H1 (cell line): ENCODE results near the gene SOX14. TPM values are rescaled to one million over a fixed set of nuclear protein-coding genes. Genes with fewer than 3 reads are reported as not detected.

Source experiments
- CTCF ChIA-PET: fragments of 300-600 bp; sonication (Branson Sonifier 250); formaldehyde crosslinking; loops from one replicate; lab custom pipeline; 2021; ENCODE audit not compliant: partially characterized antibody; lab: Charles Lee
- POLR2A ChIA-PET: fragments of 300-600 bp; sonication (Branson Sonifier 250); formaldehyde crosslinking; loops from one replicate; lab custom pipeline; 2021; ENCODE audit warnings: inconsistent platforms; ENCODE audit not compliant: partially characterized antibody; lab: Charles Lee
- DNase-seq, 2 experiments: peaks; one replicate each; pipeline versions ENCODE4 v3.0.0 to v3.0.0-alpha.2; 2010 to 2022; ENCODE audit warnings: low spot score in 2 of 2, low read depth in 1 of 2, mixed read lengths in 1 of 2
- FAIRE-seq: peaks from 2 replicates; lab custom pipeline; 2011; peaks lifted over from hg19 to GRCh38; lab: Jason Lieb, UNC
- H2AFZ ChIP-seq: 2 replicates; pipeline ENCODE4 v1.8.1; 2012; ENCODE audit warnings: low read length, inconsistent platforms
- H2AK5ac ChIP-seq: 2 replicates; pipeline ENCODE4 v1.6.1; 2013; ENCODE audit warnings: low read depth, low read length
- H2BK120ac ChIP-seq: replicated peaks from 2 replicates; pipeline ENCODE3; 2013; ENCODE audit warnings: low read depth, low read length, inconsistent platforms
- H2BK12ac ChIP-seq: 2 replicates; pipeline ENCODE4 v1.6.1; 2013; ENCODE audit warnings: low read depth, low read length
- H2BK15ac ChIP-seq: 2 replicates; pipeline ENCODE4 v1.6.1; 2013; ENCODE audit warnings: low read length
- H2BK20ac ChIP-seq: 2 replicates; pipeline ENCODE4 v1.6.1; 2013; ENCODE audit warnings: low read length
- H2BK5ac ChIP-seq: 2 replicates; pipeline ENCODE4 v1.6.1; 2013; ENCODE audit warnings: low read depth, low read length
- H3K14ac ChIP-seq: 2 replicates; pipeline ENCODE4 v1.6.1; 2013; ENCODE audit warnings: inconsistent platforms; ENCODE audit not compliant: insufficient read length
- H3K18ac ChIP-seq: 2 replicates; pipeline ENCODE4 v1.6.1; 2013; ENCODE audit warnings: low read length; ENCODE audit errors: extremely low read depth
- H3K23ac ChIP-seq: 2 replicates; pipeline ENCODE4 v1.6.1; 2013; ENCODE audit warnings: inconsistent platforms; ENCODE audit not compliant: insufficient read length
- H3K23me2 ChIP-seq: 2 replicates; pipeline ENCODE4 v1.6.1; 2013; ENCODE audit warnings: low read depth, low read length
- H3K27ac ChIP-seq: 2 replicates; pipeline ENCODE4 v1.6.1; 2011; ENCODE audit warnings: low read depth, low read length, inconsistent platforms
- H3K27me3 ChIP-seq, 4 experiments: replicated peaks in 1 of 4; 1 replicate in 1 of 4; 2 replicates in 3 of 4; pipeline versions ENCODE4 v1.6.1 to v1.8.1; 2011 to 2013; ENCODE audit warnings: low read length in 3 of 4, mild to moderate bottlenecking in 3 of 4, inconsistent platforms in 2 of 4, mixed read lengths in 2 of 4, moderate library complexity in 1 of 4; ENCODE audit not compliant: control insufficient read depth in 3 of 4, insufficient read depth in 3 of 4; ENCODE audit errors: extremely low read depth in 1 of 4
- H3K36me3 ChIP-seq, 4 experiments: 2 replicates each; pipeline versions ENCODE4 v1.6.1 to v1.8.1; 2011 to 2013; ENCODE audit warnings: mild to moderate bottlenecking in 4 of 4, low read length in 3 of 4, moderate library complexity in 2 of 4, control low read depth in 1 of 4, inconsistent platforms in 1 of 4; ENCODE audit not compliant: insufficient read depth in 4 of 4, control insufficient read depth in 2 of 4
- H3K4ac ChIP-seq: replicated peaks from 2 replicates; pipeline ENCODE3; 2013; ENCODE audit warnings: low read length, low read depth, mixed read lengths, inconsistent platforms; ENCODE audit not compliant: insufficient read length
- H3K4me1 ChIP-seq, 4 experiments: replicated peaks in 1 of 4; 1 replicate in 1 of 4; 2 replicates in 3 of 4; pipeline versions ENCODE4 v1.6.1 to v1.8.1; 2011 to 2013; ENCODE audit warnings: low read length in 3 of 4, inconsistent platforms in 2 of 4, mixed read lengths in 1 of 4; ENCODE audit not compliant: insufficient read depth in 4 of 4, control insufficient read depth in 3 of 4
- H3K4me2 ChIP-seq, 2 experiments: 2 replicates each; pipeline versions ENCODE4 v1.6.1 to v1.8.1; 2011 to 2013; ENCODE audit warnings: low read depth in 2 of 2, low read length in 2 of 2, control low read depth in 1 of 2, inconsistent platforms in 1 of 2, mild to moderate bottlenecking in 1 of 2; ENCODE audit not compliant: insufficient read depth in 1 of 2
- H3K4me3 ChIP-seq, 4 experiments: fragments of 200-600, 300-600 bp in 1 of 4; sonication (generic), shearing (Covaris generic), sonication (Bioruptor Twin) in 1 of 4; 2 replicates each; pipeline versions ENCODE4 v1.5.1 to v1.8.1; 2011 to 2016; ENCODE audit warnings: low read length in 4 of 4, low read depth in 3 of 4, control low read depth in 2 of 4, inconsistent platforms in 2 of 4, mild to moderate bottlenecking in 2 of 4, mixed read lengths in 1 of 4, moderate library complexity in 1 of 4; ENCODE audit not compliant: insufficient read depth in 2 of 4; ENCODE audit errors: extremely low read depth in 1 of 4
- H3K56ac ChIP-seq: replicated peaks from 2 replicates; pipeline ENCODE3; 2013; ENCODE audit warnings: low read depth, mild to moderate bottlenecking, mixed read lengths, low read length, inconsistent platforms; ENCODE audit not compliant: insufficient read length
- H3K79me1 ChIP-seq: 2 replicates; pipeline ENCODE4 v1.6.1; 2013; ENCODE audit warnings: low read depth, low read length, control low read depth
- H3K79me2 ChIP-seq, 2 experiments: 2 replicates each; pipeline versions ENCODE4 v1.6.1 to v1.8.1; 2012 to 2013; ENCODE audit warnings: low read length in 2 of 2, mild to moderate bottlenecking in 2 of 2, inconsistent platforms in 1 of 2; ENCODE audit not compliant: insufficient read depth in 2 of 2, control insufficient read depth in 1 of 2
- H3K9ac ChIP-seq, 4 experiments: replicated peaks in 1 of 4; 1 replicate in 1 of 4; 2 replicates in 3 of 4; pipeline versions ENCODE4 v1.6.1 to v1.8.1; 2011 to 2013; ENCODE audit warnings: low read depth in 3 of 4, low read length in 3 of 4, control low read depth in 2 of 4, mild to moderate bottlenecking in 2 of 4, moderate library complexity in 2 of 4, inconsistent platforms in 1 of 4; ENCODE audit errors: extremely low read depth in 1 of 4
- H3K9me3 ChIP-seq, 2 experiments: 2 replicates each; pipeline versions ENCODE4 v1.6.1 to v1.8.1; 2012 to 2013; ENCODE audit warnings: mild to moderate bottlenecking in 2 of 2, moderate library complexity in 2 of 2, control low read depth in 1 of 2, inconsistent platforms in 1 of 2, low read depth in 1 of 2, low read length in 1 of 2, mixed read lengths in 1 of 2; ENCODE audit not compliant: insufficient read depth in 2 of 2
- H4K20me1 ChIP-seq, 2 experiments: replicated peaks in 1 of 2; 2 replicates each; pipeline versions ENCODE3 to v1.8.1; 2011 to 2013; ENCODE audit warnings: inconsistent platforms in 2 of 2, low read length in 2 of 2, mild to moderate bottlenecking in 1 of 2; ENCODE audit not compliant: insufficient read depth in 2 of 2, control insufficient read depth in 1 of 2
- H4K5ac ChIP-seq: 2 replicates; pipeline ENCODE4 v1.6.1; 2013; ENCODE audit warnings: low read length, low read depth, mixed read lengths, inconsistent platforms; ENCODE audit not compliant: insufficient read length
- H4K8ac ChIP-seq: 2 replicates; pipeline ENCODE4 v1.8.0; 2013; ENCODE audit warnings: mild to moderate bottlenecking, moderate library complexity, low read length, inconsistent platforms; ENCODE audit not compliant: insufficient read depth; ENCODE audit errors: extremely low read depth
- H4K91ac ChIP-seq: replicated peaks from 2 replicates; pipeline ENCODE3; 2013; ENCODE audit warnings: low read length, mixed read lengths, inconsistent platforms; ENCODE audit not compliant: insufficient read length
- CBX8 ChIP-seq: fragments of 300-800, 300-1000 bp; sonication (generic); IDR thresholded peaks from 2 replicates; pipeline ENCODE4 v1.7.1; 2016; ENCODE audit warnings: low read depth, low read length, borderline replicate concordance
- FOSL1 ChIP-seq: IDR thresholded peaks from 2 replicates; pipeline ENCODE4 v1.6.1; 2011; ENCODE audit warnings: mild to moderate bottlenecking, low read depth, low read length, moderate library complexity; ENCODE audit not compliant: insufficient read depth
- JUND ChIP-seq: IDR thresholded peaks from 2 replicates; pipeline ENCODE4 v1.6.1; 2011; ENCODE audit warnings: mild to moderate bottlenecking, improper control_type of control experiment, low read length
- NRF1 ChIP-seq: IDR thresholded peaks from 2 replicates; pipeline ENCODE4 v1.6.1; 2011; ENCODE audit warnings: mild to moderate bottlenecking, low read depth, low read length, improper control_type of control experiment
- PHF8 ChIP-seq: fragments of 200-600 bp; sonication (generic); conservative IDR thresholded peaks from 2 replicates; pipeline ENCODE4 v1.7.1; 2012; ENCODE audit warnings: low read depth, mild to moderate bottlenecking, inconsistent platforms, low read length, moderate library complexity
- POLR2AphosphoS5 ChIP-seq: IDR thresholded peaks from 2 replicates; pipeline ENCODE4 v1.6.1; 2011; ENCODE audit warnings: low read depth, low read length
- POU5F1 ChIP-seq: IDR thresholded peaks from 2 replicates; pipeline ENCODE4 v1.6.1; 2011; ENCODE audit warnings: low read depth, mild to moderate bottlenecking, low read length, moderate library complexity
- RNF2 ChIP-seq: fragments of 200-900, 300-1000 bp; sonication (generic); IDR thresholded peaks from 2 replicates; pipeline ENCODE4 v1.7.1; 2016; ENCODE audit warnings: borderline replicate concordance, low read depth, mild to moderate bottlenecking, antibody characterized with exemption, low read length; ENCODE audit not compliant: poor library complexity, severe bottlenecking; ENCODE audit errors: missing control alignments
- SP4 ChIP-seq: IDR thresholded peaks from 2 replicates; pipeline ENCODE4 v1.6.1; 2012; ENCODE audit warnings: low read length, inconsistent platforms
- SRF ChIP-seq: IDR thresholded peaks from 2 replicates; pipeline ENCODE4 v1.6.1; 2011; ENCODE audit warnings: mild to moderate bottlenecking, low read depth, low read length, moderate library complexity
- YY1 ChIP-seq: IDR thresholded peaks from 2 replicates; pipeline ENCODE4 v1.6.1; 2011; ENCODE audit warnings: low read depth, mild to moderate bottlenecking, low read length
- ZNF274 ChIP-seq: IDR thresholded peaks from 2 replicates; pipeline ENCODE4 v1.7.0; 2012; ENCODE audit warnings: low read length, borderline replicate concordance; ENCODE audit errors: extremely low read depth
- WGBS, 2 experiments: shearing (Covaris generic) in 1 of 2; methylation state at CpG; one replicate each; pipeline versions ENCODE4 v1.1.6 to v1.1.7; 2013 to 2015; ENCODE audit warnings: low lambda C conversion rate in 2 of 2, mixed read lengths in 2 of 2, inconsistent platforms in 1 of 2, low coverage in 1 of 2, missing lambda C conversion rate in 1 of 2; ENCODE audit not compliant: insufficient replicate concordance in 2 of 2, insufficient coverage in 1 of 2, insufficient read length in 1 of 2; ENCODE audit errors: extremely low coverage in 1 of 2, missing lambda C conversion rate in 1 of 2; 5-methylcytosine and 5-hydroxymethylcytosine counted together
- polyA plus RNA-seq, 7 experiments: library from polyadenylated mRNA; depleted of rRNA in 3 of 7; stranded (reverse) in 5 of 7; unstranded in 2 of 7; fragments of >200 nt in 5 of 7; fragments of 200-250 nt in 2 of 7; gene quantifications; 1 replicate in 5 of 7; 2 replicates in 1 of 7; 4 replicates in 1 of 7; pipeline versions ENCODE4 v1.2.1 to v1.2.3, GENCODE V29; 2011 to 2013; ENCODE audit warnings: missing spikeins in 2 of 7, mixed read lengths in 2 of 7
- total RNA-seq: library from RNA; stranded (reverse); fragmentation: NEBNext Ultra II Directional; extraction: Animal tissue kit (Norgen Biotek cat#: 25700); gene quantifications from 2 replicates; pipeline ENCODE4 v1.2.1, GENCODE V29; 2021

The SOX14 gene
- total and polyA plus RNA-seq, 2 of the 8 experiments (the other 6 are each of a cell fraction or from before 2014, with no cell fraction given) = 0.03 to 0.50 TPM

- Histone ChIP-seq H2BK15ac (no peak overlapping the region), H3K79me2 (no peaks in the 10 kb centered on the region), H3K4ac (no peak overlapping the region), H2BK120ac (no peak overlapping the region), H3K79me1 (no peaks in the 10 kb centered on the region), H4K20me1 (peaks cover 7 to 10% of the 10 kb centered on the region in 2 experiments), H3K27ac (no peak overlapping the region), H3K56ac (no peak overlapping the region), H3K14ac (no peak overlapping the region), H4K5ac (no peak overlapping the region), H3K18ac (0 out of 2 replicates have a peak overlapping the region, but pooled peaks have one; percentile 38), H3K4me1 (peaks cover 17 to 41% (median 29%) of the 10 kb centered on the region in 4 experiments), H3K36me3 (peaks cover 0 to 2% (median 0%) of the 10 kb centered on the region in 4 experiments; a peak in 1 of 8 replicates), H3K23ac (no peak overlapping the region), H2BK5ac (no peak overlapping the region), H2BK12ac (no peak overlapping the region), H2AFZ (no peak overlapping the region), H4K91ac (no peak overlapping the region), H2AK5ac (no peak overlapping the region), H3K4me3 (peak overlapping the region; percentile 7 to 56 (median 16); a peak in 5 of 8 replicates), H3K23me2 (peaks cover 13% of the 10 kb centered on the region; the same call in 1 of the 2 replicates), H2BK20ac (peak overlapping the region; percentile 87; the same call in 1 of the 2 replicates), H3K9me3 (no peaks in the 10 kb centered on the region), H3K27me3 (peaks cover 59 to 100% (median 88%) of the 10 kb centered on the region in 4 experiments), H3K4me2 (peak overlapping the region; percentile 67 to 82), H3K9ac (no peak overlapping the region), H4K8ac (no peak overlapping the region)
- ChIA-PET POLR2A (interaction anchor here (1.5 kb wide), 1 partner anchor 9 kb away, joined by 4 read pairs; no protein-coding TSS in a partner anchor), CTCF (interaction anchor here (1.0 to 1.3 kb wide), 4 partner anchors 9 to 738 kb away, joined by 3 read pairs; no protein-coding TSS in a partner anchor)
- WGBS, 2 experiments = 2% methylated on average over 53 of the region's 53 CpGs; no CpG with 5 or more reads in 1 of the 2 experiments
- FAIRE-seq (no peak), DNase-seq (peak in 1 of 2 experiments; percentile 65)
- TF ChIP-seq ZNF274 = no peak
- no peak for TF ChIP-seq YY1
- TF ChIP-seq POLR2AphosphoS5 = no peak
- no peak for TF ChIP-seq JUND
- TF ChIP-seq CBX8 = 0 out of 2 replicates have a peak, but pooled peaks have one; percentile 75
- TF ChIP-seq SRF = no peak
- TF ChIP-seq NRF1 = no peak
- TF ChIP-seq SP4 = no peak
- no peak for TF ChIP-seq PHF8
- no peak for TF ChIP-seq FOSL1
- peak; percentile 87 for TF ChIP-seq RNF2
- TF ChIP-seq POU5F1 = no peak
Measured at GRCh38 chr3:137771401-137772213, 7.5 kb downstream of the SOX14 start.
